Activated naive CD4-positive, alpha-beta T cell treated with anti-CD3 and anti-CD28 coated beads, Interleukin-2, amount 50 U/mL, for 16 hours (primary cell): Measurements from ENCODE around the gene ADAMTS7.
"Not testable (repeated sequence)": the region's sequence is repeated elsewhere in the genome, so short reads cannot be mapped to it uniquely, and the experiment has no call there.

Source experiments
- DNase-seq: peaks from one replicate; pipeline ENCODE4 v3.0.0-alpha.2; 2020

ADAMTS7 gene

GRCh38 chr15:78811124-78811824 lies at the start of gene ADAMTS7:
Gene ADAMTS7, minus strand, starts transcription at chr15:78811464. Its CDS starts 244 bp downstream, at chr15:78811220.
- DNase-seq = peak; percentile 44

GRCh38 chr15:78859971-78860719 lies 48.9 kb upstream of the ADAMTS7 start:
- DNase-seq = peak; percentile 75

- no peak for DNase-seq
Measured at GRCh38 chr15:78855746-78856145, 44.5 kb upstream of the ADAMTS7 start.

- no peak for DNase-seq
Measured at GRCh38 chr15:78854833-78855372, 43.6 kb upstream of the ADAMTS7 start.

GRCh38 chr15:78853500-78853899 lies 42.2 kb upstream of the ADAMTS7 start:
- no peak for DNase-seq

GRCh38 chr15:78850941-78851755 lies 39.9 kb upstream of the ADAMTS7 start:
- no peak for DNase-seq

GRCh38 chr15:78850352-78850751 lies 39.1 kb upstream of the ADAMTS7 start:
- no peak for DNase-seq

- not testable (repeated sequence) for DNase-seq
Measured at GRCh38 chr15:78847387-78847906, 36.2 kb upstream of the ADAMTS7 start.

GRCh38 chr15:78846906-78847305 lies 35.6 kb upstream of the ADAMTS7 start:
- DNase-seq = not testable (repeated sequence)

GRCh38 chr15:78842519-78842918 lies 31.3 kb upstream of the ADAMTS7 start:
- DNase-seq = no peak

GRCh38 chr15:78841891-78842290 lies 30.6 kb upstream of the ADAMTS7 start:
- no peak for DNase-seq

- no peak for DNase-seq
Measured at GRCh38 chr15:78841376-78841706, 30.1 kb upstream of the ADAMTS7 start.

GRCh38 chr15:78840661-78841375 lies 29.6 kb upstream of the ADAMTS7 start:
- DNase-seq = no peak

GRCh38 chr15:78839151-78839550 lies 27.9 kb upstream of the ADAMTS7 start:
- DNase-seq = not testable (repeated sequence)

GRCh38 chr15:78838489-78838888 lies 27.2 kb upstream of the ADAMTS7 start:
- DNase-seq = no peak

- no peak for DNase-seq
Measured at GRCh38 chr15:78837543-78837942, 26.3 kb upstream of the ADAMTS7 start.

GRCh38 chr15:78837131-78837530 lies 25.9 kb upstream of the ADAMTS7 start:
- no peak for DNase-seq

GRCh38 chr15:78836333-78836732 lies 25.1 kb upstream of the ADAMTS7 start:
- DNase-seq = no peak

- DNase-seq = no peak
Measured at GRCh38 chr15:78831229-78832207, 20.3 kb upstream of the ADAMTS7 start.

- peak; percentile 14 for DNase-seq
Measured at GRCh38 chr15:78830514-78831228, 19.4 kb upstream of the ADAMTS7 start.
